ENCODE data around the gene TYW1B.
A peak's percentile ranks its signal among the peaks of the same experiment; 100 is the strongest.
"Not testable (repeated sequence)": the region's sequence is repeated elsewhere in the genome, so short reads cannot be mapped to it uniquely, and the experiment has no call there.

Gene TYW1B

DNA sequence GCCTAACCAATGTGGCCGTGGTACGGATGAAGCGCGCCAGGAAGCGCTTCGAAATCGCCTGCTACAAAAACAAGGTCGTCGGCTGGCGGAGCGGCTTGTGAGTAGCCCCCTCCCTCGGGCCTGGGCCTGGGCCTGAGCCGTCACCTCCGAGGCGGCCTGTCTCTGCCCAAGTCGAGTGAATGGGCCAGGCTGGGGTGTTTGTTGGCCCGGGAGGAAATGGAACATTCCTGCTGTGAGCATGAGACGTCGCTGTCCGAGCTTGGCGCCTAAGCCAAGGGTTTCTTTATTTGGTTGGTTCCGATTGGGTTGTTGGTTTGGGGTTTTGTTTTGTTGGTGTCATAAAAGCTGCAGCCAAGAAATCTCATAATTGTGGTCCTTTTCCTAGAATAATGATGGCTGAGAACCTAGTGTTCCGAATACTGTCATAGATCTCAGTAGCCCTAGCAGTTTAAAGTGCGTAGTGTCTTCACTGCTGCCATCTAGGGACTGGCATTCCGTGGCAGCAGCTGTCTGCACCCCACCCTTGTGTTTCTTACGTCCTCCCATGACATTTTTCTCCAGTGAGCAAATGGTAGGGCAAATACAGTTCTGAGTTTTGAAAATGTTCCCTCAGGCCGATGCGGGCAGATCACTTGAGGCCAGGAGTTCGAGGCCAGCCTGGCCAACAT, 1.8 kb upstream of the TYW1B start:
- DNase-seq (ENCODE audit: low read depth) = peak; percentile 83
- H3K4me3 ChIP-seq (ENCODE audit: low read depth, low read length) = peak overlapping the region; percentile 72
- TF ChIP-seq, protein P1, sequence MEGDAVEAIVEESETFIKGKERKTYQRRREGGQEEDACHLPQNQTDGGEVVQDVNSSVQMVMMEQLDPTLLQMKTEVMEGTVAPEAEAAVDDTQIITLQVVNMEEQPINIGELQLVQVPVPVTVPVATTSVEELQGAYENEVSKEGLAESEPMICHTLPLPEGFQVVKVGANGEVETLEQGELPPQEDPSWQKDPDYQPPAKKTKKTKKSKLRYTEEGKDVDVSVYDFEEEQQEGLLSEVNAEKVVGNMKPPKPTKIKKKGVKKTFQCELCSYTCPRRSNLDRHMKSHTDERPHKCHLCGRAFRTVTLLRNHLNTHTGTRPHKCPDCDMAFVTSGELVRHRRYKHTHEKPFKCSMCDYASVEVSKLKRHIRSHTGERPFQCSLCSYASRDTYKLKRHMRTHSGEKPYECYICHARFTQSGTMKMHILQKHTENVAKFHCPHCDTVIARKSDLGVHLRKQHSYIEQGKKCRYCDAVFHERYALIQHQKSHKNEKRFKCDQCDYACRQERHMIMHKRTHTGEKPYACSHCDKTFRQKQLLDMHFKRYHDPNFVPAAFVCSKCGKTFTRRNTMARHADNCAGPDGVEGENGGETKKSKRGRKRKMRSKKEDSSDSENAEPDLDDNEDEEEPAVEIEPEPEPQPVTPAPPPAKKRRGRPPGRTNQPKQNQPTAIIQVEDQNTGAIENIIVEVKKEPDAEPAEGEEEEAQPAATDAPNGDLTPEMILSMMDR (conservative IDR thresholded peaks at IDR 0.05; ENCODE audit: low read depth, low read length) = peak; percentile 50

DNA sequence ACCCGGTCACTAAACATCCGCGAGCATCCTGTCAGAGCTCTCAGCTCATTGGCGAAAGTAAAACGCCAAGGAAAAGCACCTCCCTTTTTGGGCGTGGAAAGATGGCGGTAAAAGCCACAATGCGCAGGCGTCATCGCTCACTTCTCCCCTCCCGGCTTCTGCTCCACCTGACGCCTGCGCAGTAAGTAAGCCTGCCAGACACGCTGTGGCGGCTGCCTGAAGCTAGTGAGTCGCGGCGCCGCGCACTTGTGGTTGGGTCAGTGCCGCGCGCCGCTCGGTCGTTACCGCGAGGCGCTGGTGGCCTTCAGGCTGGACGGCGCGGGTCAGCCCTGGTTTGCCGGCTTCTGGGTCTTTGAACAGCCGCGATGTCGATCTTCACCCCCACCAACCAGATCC, 1.3 kb upstream of the TYW1B start:
- peak overlapping the region; percentile 72 for H3K4me3 ChIP-seq (ENCODE audit: low read depth, low read length)
- DNase-seq (ENCODE audit: low read depth) = peak; percentile 99

DNA sequence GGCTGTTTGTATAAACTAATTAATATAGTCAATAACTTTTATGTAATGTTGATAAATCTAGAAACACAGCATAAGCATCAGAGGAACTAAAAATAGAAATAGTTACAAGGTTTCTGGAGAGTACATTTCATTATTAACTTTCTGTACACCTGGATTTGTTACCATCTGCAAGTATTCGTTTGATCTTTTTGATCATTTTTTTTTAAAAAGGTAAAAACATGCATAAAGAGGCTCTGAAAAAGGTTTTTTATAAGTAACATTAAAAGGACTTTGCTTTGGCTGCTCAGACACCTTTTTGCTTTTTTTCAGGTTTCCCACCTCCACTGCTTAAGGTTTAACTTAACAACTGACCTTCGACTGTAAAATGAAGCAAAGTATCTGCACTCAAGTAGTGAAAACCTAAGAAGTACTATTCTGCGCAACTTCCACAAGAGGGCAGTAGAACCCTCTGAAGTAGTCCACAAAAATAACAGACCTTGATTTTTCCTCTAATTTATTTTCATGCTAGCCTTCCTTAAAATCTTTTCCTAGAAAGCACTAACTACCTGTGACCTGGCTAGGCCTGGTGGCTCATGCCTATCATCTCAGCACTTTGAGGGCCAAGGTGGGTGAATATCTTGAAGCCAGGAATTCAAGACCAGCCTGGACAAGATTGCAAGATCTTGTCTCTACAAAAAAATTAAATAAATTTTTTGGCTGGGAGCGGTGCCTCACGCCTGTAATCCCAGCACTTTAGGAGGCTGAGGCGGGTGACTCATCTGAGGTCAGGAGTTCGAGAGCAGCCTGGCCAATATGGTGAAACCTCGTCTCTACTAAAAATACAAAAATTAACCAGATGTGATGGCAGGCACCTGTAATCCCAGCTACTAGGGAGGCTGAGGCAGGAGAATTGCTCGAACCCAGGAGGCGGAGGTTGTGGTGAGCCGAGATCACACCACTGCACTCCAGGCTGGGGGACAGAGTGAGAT, 4.0 kb downstream of the TYW1B start:
- TF ChIP-seq, protein P1 (conservative IDR thresholded peaks at IDR 0.05; ENCODE audit: low read depth, low read length) = peak; percentile 5
- H3K4me3 ChIP-seq (ENCODE audit: low read depth, low read length) = not testable (repeated sequence)
- peak; percentile 64 for DNase-seq (ENCODE audit: low read depth)

DNA sequence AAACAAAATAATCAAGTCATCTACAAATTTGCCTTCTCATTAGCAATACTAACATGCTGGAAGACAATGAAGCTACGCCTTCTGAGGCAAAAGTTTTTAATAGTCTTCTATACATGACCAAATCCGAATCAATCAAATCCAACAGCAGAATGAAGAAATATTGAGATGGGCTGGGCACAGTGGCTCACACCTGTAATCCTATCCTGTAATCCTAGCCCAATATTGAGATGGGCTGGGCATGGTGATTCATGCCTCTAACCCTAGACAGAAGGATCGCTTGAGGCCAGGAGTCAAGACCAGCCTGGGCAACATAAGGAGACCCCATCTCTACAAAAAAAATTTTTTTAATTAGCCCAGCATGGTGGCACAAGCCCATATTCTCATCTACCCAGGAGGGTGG, 5.5 kb downstream of the TYW1B start:
- not testable (repeated sequence) for DNase-seq (ENCODE audit: low read depth); H3K4me3 ChIP-seq (ENCODE audit: low read depth, low read length)

DNA sequence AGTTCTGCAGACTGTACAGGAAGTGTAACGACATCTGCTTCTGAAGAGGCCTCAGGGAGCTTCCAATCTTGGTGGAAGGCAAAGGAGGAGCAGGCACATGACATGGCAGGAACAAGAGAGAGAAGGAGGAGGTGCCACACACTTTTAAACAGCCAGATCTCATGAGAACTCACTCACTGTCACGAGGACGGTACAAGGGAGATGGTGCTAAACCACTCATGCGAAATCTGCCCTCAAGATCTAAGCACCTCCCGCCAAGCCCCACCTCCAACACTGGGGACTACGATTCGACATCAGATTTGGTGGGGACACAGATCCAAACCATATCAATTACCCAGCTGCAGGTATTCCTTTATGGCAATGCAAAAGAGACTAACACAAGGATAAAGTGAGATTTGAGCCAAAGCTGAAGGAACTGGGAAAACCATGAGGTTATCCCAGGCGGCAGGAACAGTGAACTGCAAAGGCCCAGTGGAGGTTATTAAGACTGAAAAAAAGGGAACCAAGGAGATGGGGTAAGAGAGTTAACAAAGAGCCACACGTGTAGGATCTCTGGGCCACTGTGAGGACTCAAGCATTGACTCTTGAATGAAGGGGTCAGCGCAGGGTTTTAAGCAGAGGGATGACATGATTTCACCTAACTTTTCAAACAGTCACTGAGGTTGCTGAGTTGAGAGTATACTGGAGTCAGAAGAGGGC, 9.2 kb downstream of the TYW1B start:
- DNase-seq (ENCODE audit: low read depth); H3K4me3 ChIP-seq (ENCODE audit: low read depth, low read length): not testable (repeated sequence)

DNA sequence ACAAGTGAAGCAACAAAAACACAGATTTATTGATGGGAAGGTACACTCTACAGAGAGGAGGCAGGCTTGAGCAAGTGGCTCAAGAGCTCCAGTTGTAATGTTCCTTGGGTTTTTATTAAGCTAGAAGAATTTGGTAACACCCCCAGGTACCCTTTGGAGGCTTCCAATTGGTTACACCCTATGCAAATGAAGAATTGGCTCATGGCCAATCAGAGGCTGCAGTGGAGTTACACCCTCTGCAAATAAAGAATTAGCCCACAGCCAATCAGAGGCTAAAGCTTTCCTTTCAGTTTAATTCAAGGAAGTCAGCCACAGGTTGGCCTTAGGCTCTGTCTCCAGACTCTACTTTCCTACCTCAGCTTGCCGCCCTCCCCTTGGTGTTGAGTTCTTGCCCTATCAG, 10.3 kb downstream of the TYW1B start:
- not testable (repeated sequence) for DNase-seq (ENCODE audit: low read depth); H3K4me3 ChIP-seq (ENCODE audit: low read depth, low read length)

DNA sequence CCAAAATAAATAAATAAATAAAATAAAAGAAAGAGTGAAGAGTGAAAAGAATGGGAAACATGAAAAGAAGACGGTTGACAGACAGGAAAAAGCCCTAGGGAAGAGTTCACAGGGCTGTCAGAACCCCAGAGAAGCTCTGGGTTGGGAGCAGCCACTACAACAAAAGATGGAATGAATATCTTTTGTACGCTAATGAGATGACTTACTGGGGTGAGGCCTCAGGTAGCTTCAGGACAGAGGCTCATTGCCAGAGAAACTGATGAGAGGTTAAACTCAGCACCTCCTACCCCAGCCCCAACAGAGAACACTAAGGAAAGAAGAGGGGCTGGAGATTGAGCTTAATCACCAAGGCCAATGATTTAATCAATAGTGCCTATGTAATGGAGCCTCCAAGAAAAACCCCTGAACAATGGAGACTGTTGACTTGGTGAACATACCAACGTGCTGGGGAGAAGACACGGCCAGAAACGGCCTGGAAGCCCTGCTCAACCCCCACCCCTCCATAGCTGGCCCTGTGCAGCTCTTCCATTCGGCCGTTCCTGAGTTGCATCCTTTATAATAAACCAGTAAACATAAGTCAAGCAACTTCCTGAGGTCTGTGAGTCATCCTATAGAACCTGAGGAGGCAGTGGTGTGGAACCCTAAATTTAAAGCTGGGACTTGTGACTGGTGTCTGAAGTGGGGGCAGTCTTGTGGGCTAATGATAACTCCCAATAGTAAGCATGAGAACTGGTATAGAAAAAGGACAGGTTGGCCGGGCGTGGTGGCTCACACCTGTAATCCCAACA, 11.4 kb downstream of the TYW1B start:
- not testable (repeated sequence) for DNase-seq (ENCODE audit: low read depth); H3K4me3 ChIP-seq (ENCODE audit: low read depth, low read length)

DNA sequence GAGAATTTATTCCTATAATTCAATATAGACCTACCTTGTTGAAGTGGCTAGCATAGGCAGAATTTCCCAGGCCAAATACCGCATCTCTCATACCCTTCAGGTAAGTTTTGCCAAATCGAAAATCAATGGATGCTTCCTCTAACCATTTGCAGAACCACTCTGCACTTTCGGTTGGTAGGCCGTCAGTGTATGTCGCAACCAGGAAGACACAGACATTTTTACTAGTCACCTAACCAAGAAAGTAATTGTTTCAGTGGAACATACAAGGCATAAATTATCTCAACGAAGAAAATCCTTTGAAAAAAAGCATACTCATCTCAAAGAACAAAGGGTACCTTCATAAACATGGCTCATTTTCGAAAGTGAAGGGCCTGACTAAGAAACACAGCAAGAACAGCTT, 17.6 kb downstream of the TYW1B start:
- not testable (repeated sequence) for H3K4me3 ChIP-seq (ENCODE audit: low read depth, low read length); DNase-seq (ENCODE audit: low read depth)

DNA sequence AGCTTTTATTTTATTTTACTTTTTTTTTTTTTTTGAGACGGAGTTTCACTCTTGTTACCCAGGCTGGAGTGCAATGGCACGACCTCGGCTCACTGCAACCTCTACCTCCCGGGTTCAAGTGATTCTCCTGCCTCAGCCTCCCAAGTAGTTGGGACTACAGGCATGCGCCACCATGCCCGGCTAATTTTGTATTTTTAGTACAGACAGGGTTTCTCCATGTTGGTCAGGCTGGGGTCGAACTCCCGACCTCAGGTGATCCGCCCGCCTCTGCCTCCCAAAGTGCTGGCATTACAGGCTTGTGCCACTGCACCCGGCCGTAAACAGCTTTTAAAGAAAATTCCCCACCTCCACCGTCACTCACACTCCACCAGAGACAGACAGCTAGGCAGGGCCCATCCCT, 19.5 kb downstream of the TYW1B start:
- not testable (repeated sequence) for H3K4me3 ChIP-seq (ENCODE audit: low read depth, low read length); DNase-seq (ENCODE audit: low read depth)

DNA sequence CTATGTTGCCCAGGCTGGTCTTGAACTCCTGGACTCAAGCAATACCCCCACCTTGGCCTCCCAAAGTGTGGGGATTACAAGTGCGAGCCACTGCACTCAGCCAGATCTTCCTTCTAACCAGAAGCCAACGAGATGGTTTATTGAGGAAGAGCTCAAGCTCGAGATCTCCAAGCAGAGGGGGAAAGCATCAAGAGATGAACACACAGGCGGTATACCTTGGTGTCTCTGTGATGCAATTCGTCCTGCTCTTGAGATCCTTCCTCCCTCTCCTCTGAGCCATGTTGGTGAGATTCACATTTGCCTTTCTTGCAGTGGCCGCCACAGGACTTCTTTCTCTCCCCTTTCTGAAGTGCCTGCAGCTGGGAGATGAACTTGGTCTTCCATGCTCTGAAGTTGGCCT, 21.1 kb downstream of the TYW1B start:
- not testable (repeated sequence) for DNase-seq (ENCODE audit: low read depth); H3K4me3 ChIP-seq (ENCODE audit: low read depth, low read length)

Measured in choroid plexus epithelial cell (primary cell).